Activated naive CD4-positive, alpha-beta T cell treated with anti-CD3 and anti-CD28 coated beads, Interleukin-2, amount 50 U/mL, for 24 hours (primary cell): ENCODE measurements around the gene PRKG1.
"Not testable (repeated sequence)": the region's sequence is repeated elsewhere in the genome, so short reads cannot be mapped to it uniquely, and the experiment has no call there.

ENCODE experiments used
- H3K27ac Mint-ChIP-seq: one replicate; pipeline ENCODE4 v1.8.0; 2021; ENCODE audit warnings: mild to moderate bottlenecking, mixed read lengths
- H3K27me3 Mint-ChIP-seq: one replicate; pipeline ENCODE4 v1.8.0; 2021; ENCODE audit warnings: mixed read lengths
- H3K36me3 Mint-ChIP-seq: one replicate; pipeline ENCODE4 v1.8.0; 2021; ENCODE audit warnings: mixed read lengths
- H3K4me1 Mint-ChIP-seq: one replicate; pipeline ENCODE4 v1.8.0; 2021; ENCODE audit warnings: mixed read lengths
- H3K4me3 Mint-ChIP-seq: one replicate; pipeline ENCODE4 v1.8.0; 2021; ENCODE audit warnings: mild to moderate bottlenecking, mixed read lengths
- H3K9me3 Mint-ChIP-seq: one replicate; pipeline ENCODE4 v1.8.0; 2021; ENCODE audit warnings: mixed read lengths

Gene PRKG1

DNA sequence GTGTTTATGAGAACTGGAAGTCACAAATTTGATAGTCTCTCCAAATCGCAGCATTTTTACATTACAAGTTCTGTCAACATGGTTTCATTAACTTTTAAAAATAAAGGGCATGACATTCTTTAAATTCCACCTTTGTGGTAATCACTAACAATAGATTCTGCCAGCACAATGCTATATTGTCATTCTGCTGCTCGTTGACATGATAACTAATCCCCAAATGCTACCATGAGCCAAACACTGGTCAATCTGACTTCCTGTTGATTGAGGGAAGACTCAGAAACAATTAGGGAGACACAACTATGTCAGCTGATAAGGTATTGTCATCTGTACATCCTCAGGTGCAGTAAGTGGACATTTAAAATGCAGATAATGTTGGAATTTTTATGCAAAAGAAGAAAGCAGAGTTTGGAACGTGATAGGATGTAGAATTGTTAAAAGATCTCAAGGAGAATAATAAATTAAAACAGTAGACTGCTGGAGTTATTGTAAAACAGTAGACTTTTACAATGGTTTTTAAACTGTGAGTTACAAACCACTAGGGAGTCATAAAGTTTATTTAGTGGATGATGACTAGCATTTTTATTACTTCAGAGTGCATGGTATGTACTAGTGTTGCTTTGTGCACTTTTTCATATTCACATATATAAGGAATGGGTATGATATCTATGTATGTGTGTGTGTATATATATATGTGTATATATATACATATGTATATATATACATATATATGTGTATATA is 1113.4 kb downstream of the PRKG1 start:
- no peak overlapping the region for H3K27ac Mint-ChIP-seq
- no peaks in the 10 kb centered on the region for H3K36me3 Mint-ChIP-seq
- H3K4me3 Mint-ChIP-seq, result no peak overlapping the region
- H3K9me3 Mint-ChIP-seq, result no peaks in the 10 kb centered on the region
- no peaks in the 10 kb centered on the region for H3K4me1 Mint-ChIP-seq
- no peaks in the 10 kb centered on the region for H3K27me3 Mint-ChIP-seq

DNA sequence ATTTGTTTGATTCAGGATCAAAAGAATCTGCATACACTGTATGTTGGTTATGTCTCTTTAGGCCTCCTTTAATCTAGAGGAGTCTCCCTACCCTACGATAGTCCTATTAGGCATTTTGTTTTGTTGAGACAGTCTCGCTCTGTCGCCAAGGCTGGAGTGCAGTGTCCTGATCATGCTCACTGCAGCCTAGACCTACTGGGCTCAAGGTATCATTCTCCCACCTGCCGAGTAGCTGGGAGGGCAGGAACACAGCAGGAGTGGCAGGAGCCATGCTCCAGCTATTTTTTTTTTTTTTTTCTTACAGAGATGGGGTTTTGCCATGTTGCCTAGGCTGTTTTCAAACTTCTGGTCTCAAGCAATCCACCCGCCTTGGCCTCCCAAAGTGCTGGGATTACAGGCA is 1116.8 kb downstream of the PRKG1 start:
- Mint-ChIP-seq H3K4me1 (no peaks in the 10 kb centered on the region), H3K27ac (no peak overlapping the region), H3K36me3 (no peaks in the 10 kb centered on the region), H3K9me3 (no peaks in the 10 kb centered on the region), H3K27me3 (peaks cover 1% of the 10 kb centered on the region), H3K4me3 (no peak overlapping the region)

- H3K27ac Mint-ChIP-seq, result no peak overlapping the region
- H3K9me3 Mint-ChIP-seq, result no peaks in the 10 kb centered on the region
- H3K4me3 Mint-ChIP-seq, result no peak overlapping the region
- H3K27me3 Mint-ChIP-seq, result peaks cover 1% of the 10 kb centered on the region
- no peaks in the 10 kb centered on the region for H3K4me1 Mint-ChIP-seq
- no peaks in the 10 kb centered on the region for H3K36me3 Mint-ChIP-seq
These were observed 1119.9 kb downstream of the PRKG1 start for GRCh38 chr10:52194191-52194590.

- H3K4me3 Mint-ChIP-seq, result no peak overlapping the region
- H3K36me3 Mint-ChIP-seq, result no peaks in the 10 kb centered on the region
- H3K27me3 Mint-ChIP-seq, result peaks cover 1% of the 10 kb centered on the region
- no peaks in the 10 kb centered on the region for H3K9me3 Mint-ChIP-seq
- H3K4me1 Mint-ChIP-seq, result no peaks in the 10 kb centered on the region
- no peak overlapping the region for H3K27ac Mint-ChIP-seq
These were observed 1120.4 kb downstream of the PRKG1 start for GRCh38 chr10:52194716-52195115.

DNA sequence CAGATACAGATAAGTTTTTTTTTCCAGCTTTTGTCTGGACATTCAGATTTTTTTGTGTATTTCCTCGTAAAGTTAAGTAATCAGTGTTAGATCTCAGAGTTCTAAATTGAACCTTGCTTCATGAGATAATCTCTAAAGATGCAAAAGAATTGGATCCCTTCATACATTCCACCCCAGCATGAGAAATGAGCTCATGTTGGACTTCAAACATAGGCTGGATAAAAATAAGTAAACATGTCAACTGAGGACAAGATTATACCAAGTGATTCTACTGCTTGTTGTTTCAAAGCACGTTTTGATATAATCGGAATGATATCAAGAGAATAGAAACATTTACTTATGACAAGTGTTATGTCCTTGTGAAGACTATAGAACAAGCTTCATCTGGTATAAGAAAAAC is 1122.8 kb downstream of the PRKG1 start:
- no peaks in the 10 kb centered on the region for H3K36me3 Mint-ChIP-seq
- no peak overlapping the region for H3K27ac Mint-ChIP-seq
- H3K4me1 Mint-ChIP-seq, result no peaks in the 10 kb centered on the region
- H3K4me3 Mint-ChIP-seq, result no peak overlapping the region
- H3K9me3 Mint-ChIP-seq, result no peaks in the 10 kb centered on the region
- H3K27me3 Mint-ChIP-seq, result peaks cover 1% of the 10 kb centered on the region

DNA sequence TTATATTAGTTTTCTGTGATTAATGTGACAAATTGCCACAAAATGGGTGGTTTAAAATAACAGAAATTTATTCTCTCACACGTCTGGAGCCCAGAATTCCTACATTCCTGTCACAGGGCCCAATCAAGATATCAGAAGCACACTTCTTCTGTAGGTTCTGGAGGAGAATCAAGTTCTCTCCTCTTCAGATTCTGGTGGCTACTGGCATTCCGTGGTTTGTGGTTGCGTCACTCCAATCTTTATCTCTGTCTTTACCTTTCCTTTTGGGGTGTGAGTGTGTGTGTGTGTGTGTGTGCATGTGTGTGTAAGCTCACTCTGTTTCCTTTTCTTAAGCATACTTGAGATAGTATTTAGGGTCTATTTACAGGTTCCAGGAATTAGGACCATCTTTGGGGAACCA is 1124.3 kb downstream of the PRKG1 start:
- H3K27ac Mint-ChIP-seq, result no peak overlapping the region
- no peaks in the 10 kb centered on the region for H3K36me3 Mint-ChIP-seq
- peaks cover 1% of the 10 kb centered on the region for H3K27me3 Mint-ChIP-seq
- H3K9me3 Mint-ChIP-seq, result no peaks in the 10 kb centered on the region
- no peaks in the 10 kb centered on the region for H3K4me1 Mint-ChIP-seq
- H3K4me3 Mint-ChIP-seq, result no peak overlapping the region

- not testable (repeated sequence) for H3K36me3 Mint-ChIP-seq, H3K4me1 Mint-ChIP-seq, H3K9me3 Mint-ChIP-seq
These were observed 1130.6 kb downstream of the PRKG1 start for GRCh38 chr10:52204906-52205305.

DNA sequence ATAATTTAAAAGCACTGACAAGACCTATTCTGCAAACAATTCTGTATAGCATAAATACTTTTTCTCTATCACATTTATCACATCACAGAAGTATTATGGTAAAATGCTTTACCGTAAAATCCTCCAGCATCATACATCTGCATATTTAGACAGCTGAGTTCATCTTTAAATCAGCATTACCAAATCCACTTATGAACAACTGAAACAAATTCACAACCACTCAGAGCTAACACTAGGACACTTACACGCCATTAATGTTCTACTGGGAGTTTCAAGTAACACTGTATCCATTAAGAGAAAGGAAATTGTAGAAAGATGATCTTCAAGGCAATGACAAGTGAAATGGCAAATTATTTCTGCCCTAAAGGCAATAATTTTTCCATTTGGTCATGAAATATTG is 1134.1 kb downstream of the PRKG1 start:
- no peaks in the 10 kb centered on the region for H3K4me1 Mint-ChIP-seq
- no peak overlapping the region for H3K4me3 Mint-ChIP-seq
- no peaks in the 10 kb centered on the region for H3K9me3 Mint-ChIP-seq
- no peak overlapping the region for H3K27ac Mint-ChIP-seq
- no peaks in the 10 kb centered on the region for H3K36me3 Mint-ChIP-seq
- H3K27me3 Mint-ChIP-seq, result peaks cover 2% of the 10 kb centered on the region

More at GRCh38 chr10:52204906-52205305, 1130.6 kb downstream of the PRKG1 start:
- H3K27ac Mint-ChIP-seq, H3K4me3 Mint-ChIP-seq, H3K27me3 Mint-ChIP-seq: not testable (repeated sequence)

DNA sequence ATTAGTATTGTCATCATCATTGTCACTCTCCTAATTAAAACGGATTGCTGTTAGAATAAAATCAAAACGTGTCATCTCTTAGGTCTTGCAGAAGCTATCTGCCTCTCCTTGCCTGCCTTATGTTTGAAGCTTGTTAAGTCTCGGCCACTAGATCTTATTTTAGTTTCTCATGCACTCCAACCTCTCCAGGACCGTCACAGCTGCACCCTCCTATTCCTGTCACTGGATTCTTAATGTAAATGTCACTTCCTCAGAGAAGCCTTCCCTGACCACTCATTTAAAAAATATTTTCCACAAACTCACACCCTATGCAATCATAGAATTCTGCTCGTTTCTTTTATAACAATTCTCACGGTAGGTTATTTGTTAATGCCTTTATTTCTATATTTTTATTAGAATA is 1135.9 kb downstream of the PRKG1 start:
- no peaks in the 10 kb centered on the region for H3K4me1 Mint-ChIP-seq
- no peak overlapping the region for H3K27ac Mint-ChIP-seq
- no peak overlapping the region for H3K4me3 Mint-ChIP-seq
- H3K36me3 Mint-ChIP-seq, result no peaks in the 10 kb centered on the region
- H3K27me3 Mint-ChIP-seq, result peaks cover 2% of the 10 kb centered on the region
- no peaks in the 10 kb centered on the region for H3K9me3 Mint-ChIP-seq

DNA sequence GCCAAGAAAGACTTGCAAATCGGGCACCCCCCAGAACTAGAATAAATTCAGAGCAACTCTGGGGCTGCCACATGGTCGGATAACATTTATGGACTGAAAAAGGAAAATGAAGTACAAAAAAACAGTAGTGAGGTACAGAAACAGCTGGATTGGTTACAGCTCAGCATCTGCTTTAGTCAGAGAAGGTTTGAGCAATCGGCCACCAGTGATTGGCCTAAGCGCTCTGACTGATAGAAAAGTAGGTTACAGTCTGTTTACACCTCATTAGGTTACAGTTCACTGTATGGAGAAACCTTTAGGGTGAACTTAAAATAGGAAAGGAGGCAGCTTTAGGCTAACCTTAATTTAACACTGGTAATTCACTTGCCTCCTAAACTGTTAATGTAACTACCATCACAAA is 1137.8 kb downstream of the PRKG1 start:
- Mint-ChIP-seq H3K27ac (no peak overlapping the region), H3K9me3 (no peaks in the 10 kb centered on the region), H3K27me3 (no peaks in the 10 kb centered on the region), H3K36me3 (no peaks in the 10 kb centered on the region), H3K4me3 (no peak overlapping the region), H3K4me1 (no peaks in the 10 kb centered on the region)

DNA sequence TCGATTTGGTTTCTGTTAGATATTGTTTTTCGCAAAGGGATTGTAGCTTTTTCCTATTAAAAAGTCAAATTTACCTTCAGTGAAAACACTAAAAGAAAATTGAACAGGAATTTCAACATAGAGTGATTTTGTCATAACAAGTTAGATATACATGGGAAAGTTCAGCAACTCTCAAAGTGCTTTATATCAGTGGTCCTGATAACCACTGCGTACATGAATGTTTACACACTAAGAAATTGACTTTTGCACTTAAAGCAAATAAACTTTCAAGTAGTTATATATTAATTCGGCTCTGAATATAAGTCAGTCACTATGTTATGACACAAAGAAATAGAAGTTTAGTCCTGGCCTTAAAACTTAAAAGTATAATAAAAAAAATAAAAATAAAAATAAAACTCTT is 1138.5 kb downstream of the PRKG1 start:
- H3K4me3 Mint-ChIP-seq, result no peak overlapping the region

GRCh38 chr10:52213321-52213752 is 1139.0 kb downstream of the PRKG1 start:
- H3K9me3 Mint-ChIP-seq, result no peaks in the 10 kb centered on the region
- no peak overlapping the region for H3K27ac Mint-ChIP-seq
- H3K36me3 Mint-ChIP-seq, result no peaks in the 10 kb centered on the region

More for the DNA sequence above, 1138.5 kb downstream of the PRKG1 start:
- Mint-ChIP-seq H3K27ac (no peak overlapping the region), H3K9me3 (no peaks in the 10 kb centered on the region), H3K36me3 (no peaks in the 10 kb centered on the region), H3K4me1 (no peaks in the 10 kb centered on the region), H3K27me3 (no peaks in the 10 kb centered on the region)

GRCh38 chr10:52215745-52216361 is 1141.6 kb downstream of the PRKG1 start:
- no peaks in the 10 kb centered on the region for H3K4me1 Mint-ChIP-seq
- H3K4me3 Mint-ChIP-seq, result no peak overlapping the region
- H3K36me3 Mint-ChIP-seq, result no peaks in the 10 kb centered on the region
- no peak overlapping the region for H3K27ac Mint-ChIP-seq
- H3K9me3 Mint-ChIP-seq, result no peaks in the 10 kb centered on the region
- H3K27me3 Mint-ChIP-seq, result no peaks in the 10 kb centered on the region

More at GRCh38 chr10:52213321-52213752, 1139.0 kb downstream of the PRKG1 start:
- no peaks in the 10 kb centered on the region for H3K4me1 Mint-ChIP-seq
- no peaks in the 10 kb centered on the region for H3K27me3 Mint-ChIP-seq
- H3K4me3 Mint-ChIP-seq, result no peak overlapping the region

- Mint-ChIP-seq H3K36me3 (no peaks in the 10 kb centered on the region), H3K4me1 (no peaks in the 10 kb centered on the region), H3K9me3 (no peaks in the 10 kb centered on the region), H3K27ac (no peak overlapping the region), H3K4me3 (no peak overlapping the region), H3K27me3 (no peaks in the 10 kb centered on the region)
These were observed 1142.6 kb downstream of the PRKG1 start for GRCh38 chr10:52216852-52217251.

DNA sequence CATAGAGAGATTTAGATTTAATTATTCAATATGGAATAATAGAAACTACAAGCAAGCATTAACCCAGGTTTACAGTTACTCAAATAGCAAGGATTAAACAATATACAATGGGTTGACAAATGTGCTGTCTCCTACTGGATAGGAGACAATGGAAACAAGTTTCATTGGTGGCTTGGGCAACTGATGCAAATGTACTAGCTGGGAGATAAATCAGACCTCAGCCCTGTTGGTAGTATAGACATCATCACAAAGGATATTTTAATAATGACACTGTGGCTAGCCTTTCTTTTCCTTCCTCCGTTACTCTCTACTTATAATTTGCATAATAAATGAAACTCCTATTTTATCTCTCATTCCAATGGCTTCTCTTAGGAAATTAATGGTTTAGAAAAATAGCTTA is 1143.2 kb downstream of the PRKG1 start:
- no peak overlapping the region for H3K4me3 Mint-ChIP-seq
- no peaks in the 10 kb centered on the region for H3K36me3 Mint-ChIP-seq
- no peaks in the 10 kb centered on the region for H3K27me3 Mint-ChIP-seq
- no peaks in the 10 kb centered on the region for H3K9me3 Mint-ChIP-seq
- H3K27ac Mint-ChIP-seq, result no peak overlapping the region
- no peaks in the 10 kb centered on the region for H3K4me1 Mint-ChIP-seq

DNA sequence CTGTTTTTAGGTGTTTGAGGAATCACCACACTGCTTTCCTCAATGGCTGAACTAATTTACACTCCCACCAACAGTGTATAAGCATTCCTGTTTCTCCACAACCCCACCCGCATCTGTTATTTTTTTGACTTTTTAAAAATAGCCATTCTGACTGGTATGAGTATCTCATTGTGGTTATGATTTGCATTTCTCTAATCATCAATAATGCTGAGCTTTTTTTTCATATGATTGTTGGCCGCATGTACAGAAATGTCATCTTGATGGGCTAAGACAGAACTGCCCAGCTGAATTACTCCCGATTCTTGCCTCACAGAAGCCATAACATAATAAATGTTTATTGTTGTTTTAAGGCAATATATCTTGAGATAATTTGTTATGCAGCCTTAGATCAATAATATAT is 1146.7 kb downstream of the PRKG1 start:
- Mint-ChIP-seq H3K27ac (no peak overlapping the region), H3K27me3 (no peaks in the 10 kb centered on the region), H3K36me3 (no peaks in the 10 kb centered on the region), H3K4me3 (no peak overlapping the region), H3K4me1 (no peaks in the 10 kb centered on the region), H3K9me3 (no peaks in the 10 kb centered on the region)

DNA sequence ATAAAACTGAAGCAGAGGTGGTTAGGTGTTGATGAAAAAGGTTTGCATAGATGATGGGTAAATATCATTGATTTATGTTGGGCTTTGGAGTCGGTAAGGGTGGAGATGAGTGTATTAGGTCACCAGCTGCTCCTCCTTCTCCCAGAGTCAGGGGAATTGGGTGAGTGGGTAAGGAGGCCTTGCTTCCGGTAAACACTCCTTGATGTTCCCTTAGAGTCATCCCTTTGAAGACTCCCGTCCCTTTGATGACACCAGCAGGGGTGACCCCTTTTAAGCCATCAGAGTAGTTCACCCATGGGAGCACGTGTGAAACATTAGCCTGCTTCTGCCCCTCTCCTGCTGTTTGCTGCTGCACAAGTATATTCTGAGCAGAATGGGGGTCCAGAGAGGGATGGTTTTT is 1147.6 kb downstream of the PRKG1 start:
- no peak overlapping the region for H3K4me3 Mint-ChIP-seq
- H3K27ac Mint-ChIP-seq, result no peak overlapping the region
- no peaks in the 10 kb centered on the region for H3K27me3 Mint-ChIP-seq
- no peaks in the 10 kb centered on the region for H3K9me3 Mint-ChIP-seq
- no peaks in the 10 kb centered on the region for H3K36me3 Mint-ChIP-seq
- H3K4me1 Mint-ChIP-seq, result no peaks in the 10 kb centered on the region
